CD4-positive, alpha-beta T cell treated with Interleukin-1 beta for 1 hour (primary cell): ENCODE data around the gene CDC45.
"Not testable (repeated sequence)": the region's sequence is repeated elsewhere in the genome, so short reads cannot be mapped to it uniquely, and the experiment has no call there.

Source experiments
- DNase-seq, 2 donors: peaks; one replicate each; pipeline ENCODE4 v3.0.0-alpha.2; 2020 to 2022

The CDC45 gene

DNA sequence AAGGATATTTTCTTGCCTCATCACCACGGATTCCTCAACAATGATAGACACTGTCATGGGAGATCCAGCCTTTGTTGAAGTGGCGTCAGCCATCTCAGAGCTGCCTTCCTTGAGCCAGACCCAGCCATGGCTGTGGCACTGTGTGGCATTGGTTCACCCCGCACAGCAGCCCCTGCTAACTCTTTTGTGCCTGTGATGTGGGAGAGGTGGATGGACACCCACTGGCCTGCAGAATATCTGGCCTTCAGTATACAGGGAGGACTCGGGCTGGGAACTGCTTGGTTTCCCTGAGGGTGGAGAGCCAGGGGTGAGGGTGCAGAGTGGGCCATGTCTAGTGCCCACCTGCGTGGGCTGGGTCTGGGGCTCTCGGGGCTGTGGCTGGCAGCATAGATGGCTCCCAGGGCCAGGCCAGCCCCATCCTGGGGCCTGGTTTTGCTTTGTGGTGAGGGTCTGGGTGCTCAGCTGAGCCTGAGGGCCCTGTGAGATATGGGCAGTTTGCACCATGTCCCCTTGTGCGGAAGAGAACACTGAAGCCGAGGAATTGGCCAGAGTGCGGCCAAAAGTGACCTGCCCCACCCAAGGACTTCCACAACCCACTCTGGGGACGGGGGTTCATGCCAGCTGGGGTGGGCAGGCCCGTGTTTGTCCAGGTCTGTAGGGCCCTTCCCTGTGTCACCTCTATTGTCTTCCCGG lies 38.3 kb downstream of the CDC45 start:
- no peak for DNase-seq

DNA sequence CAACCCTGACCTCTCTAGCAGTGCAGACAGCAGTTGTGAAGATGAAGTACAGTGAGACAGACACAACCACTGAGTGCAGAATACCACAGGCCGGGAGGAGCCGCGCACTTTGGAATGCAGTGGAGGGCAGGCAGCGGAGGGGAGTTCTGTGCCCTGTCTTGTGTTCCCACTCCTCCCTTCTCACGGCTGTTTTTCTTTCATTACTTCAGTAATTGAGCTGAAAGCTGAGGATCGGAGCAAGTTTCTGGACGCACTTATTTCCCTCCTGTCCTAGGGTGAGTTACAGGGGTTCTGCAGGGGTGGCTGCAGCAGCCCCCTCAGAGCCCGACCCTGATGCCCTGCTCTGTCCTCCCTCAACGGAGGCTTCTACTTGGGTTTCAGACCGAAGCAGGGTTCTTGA lies 38.9 kb downstream of the CDC45 start:
- DNase-seq = no peak

DNA sequence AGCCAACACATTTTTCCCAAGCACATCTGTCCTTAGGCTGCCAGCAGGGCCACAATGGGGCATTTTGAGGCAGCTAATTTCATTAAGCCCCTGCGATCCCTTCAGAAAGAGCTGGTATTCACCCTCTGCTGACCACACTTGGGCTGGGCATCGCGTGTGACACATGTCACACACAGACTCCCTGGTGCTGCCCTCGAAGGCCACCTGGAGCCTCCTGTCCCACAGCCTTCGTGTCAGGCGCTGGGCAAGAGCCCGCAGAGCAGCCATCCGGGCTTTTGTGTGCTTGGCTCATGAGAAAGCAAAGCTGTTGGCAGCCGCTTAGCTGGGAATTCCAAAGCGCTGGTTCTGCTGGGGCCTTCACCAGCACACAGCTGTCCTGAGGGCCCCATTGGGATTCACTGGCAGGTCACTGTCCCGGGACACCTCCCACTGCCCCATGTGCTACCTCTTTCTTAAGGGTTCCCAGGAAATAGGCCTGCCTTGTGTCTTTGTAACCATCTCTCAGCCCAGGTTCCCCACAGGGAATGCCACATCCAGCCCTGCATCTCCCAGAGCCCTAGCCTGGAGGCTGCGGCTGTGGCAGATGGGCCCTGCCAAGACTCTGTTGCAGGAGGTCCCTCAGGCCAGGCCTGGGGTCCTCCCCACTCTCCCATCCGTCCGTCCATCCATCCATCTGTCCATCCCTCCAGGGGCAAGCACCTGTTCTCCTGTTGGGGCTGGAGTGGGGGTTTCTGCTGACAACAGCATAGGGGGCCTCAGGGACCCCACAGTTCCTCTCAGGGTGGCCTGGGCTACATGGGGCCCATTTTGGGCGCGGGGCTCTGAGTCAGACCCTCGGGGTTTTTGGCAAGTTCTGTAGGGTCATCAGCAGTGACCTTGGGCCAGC lies 39.6 kb downstream of the CDC45 start:
- no peak for DNase-seq

DNA sequence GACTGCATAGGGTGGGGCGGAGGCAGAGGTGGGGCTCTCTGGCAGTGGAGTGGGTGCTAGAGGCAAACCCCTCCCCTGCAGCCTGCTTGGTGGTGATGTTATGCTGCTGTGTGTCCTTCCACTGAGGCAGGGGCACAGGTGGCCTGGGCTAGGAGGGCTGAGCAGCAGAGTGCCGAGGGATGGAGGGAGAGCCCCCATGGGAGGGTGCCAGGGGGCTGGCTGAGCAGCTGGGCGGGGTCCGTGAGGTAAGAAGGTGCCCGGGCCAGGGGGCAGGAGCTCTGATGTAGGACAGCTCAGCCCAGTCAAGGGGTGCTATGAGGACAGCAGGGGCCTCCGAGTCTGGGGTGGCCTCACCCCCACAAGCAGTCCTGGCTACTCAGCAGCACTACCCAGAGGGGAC lies 40.3 kb downstream of the CDC45 start:
- no peak for DNase-seq

DNA sequence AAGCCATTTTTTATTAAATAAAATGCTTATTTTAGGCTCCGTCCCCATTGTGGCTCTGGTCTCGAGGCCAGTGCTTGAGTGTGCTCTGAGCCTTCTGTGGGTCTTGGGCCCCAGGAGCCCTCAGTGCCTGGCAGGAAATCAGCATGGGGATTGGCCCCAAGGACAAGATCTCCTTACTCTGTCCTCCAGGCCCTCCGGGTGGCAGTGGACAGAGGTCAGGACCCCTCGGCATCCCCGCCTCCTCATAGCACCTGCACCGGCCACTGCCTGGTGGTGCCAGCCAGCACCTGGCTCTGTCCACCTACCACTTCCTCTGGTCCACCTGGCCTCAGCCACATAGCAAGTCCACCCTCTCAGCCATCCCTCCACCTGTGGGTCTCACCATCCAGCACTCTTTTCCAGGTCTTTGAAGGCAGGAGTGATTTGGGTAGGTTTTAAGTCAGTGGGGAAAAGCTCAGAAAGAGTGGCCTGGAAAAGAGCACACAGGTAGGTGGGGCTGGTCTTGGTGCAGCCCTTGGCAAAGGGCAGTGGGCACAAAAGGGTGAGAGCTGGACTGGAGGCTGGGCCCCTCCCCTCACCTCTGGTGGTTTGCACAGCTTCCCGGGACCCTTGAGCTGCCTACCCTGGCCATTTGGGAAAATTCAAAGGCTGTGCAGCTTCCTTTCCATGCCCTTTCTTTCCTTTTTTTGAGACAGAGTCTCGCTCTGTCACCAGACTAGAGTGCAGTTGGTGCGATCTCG lies 41.0 kb downstream of the CDC45 start:
- no peak for DNase-seq

DNA sequence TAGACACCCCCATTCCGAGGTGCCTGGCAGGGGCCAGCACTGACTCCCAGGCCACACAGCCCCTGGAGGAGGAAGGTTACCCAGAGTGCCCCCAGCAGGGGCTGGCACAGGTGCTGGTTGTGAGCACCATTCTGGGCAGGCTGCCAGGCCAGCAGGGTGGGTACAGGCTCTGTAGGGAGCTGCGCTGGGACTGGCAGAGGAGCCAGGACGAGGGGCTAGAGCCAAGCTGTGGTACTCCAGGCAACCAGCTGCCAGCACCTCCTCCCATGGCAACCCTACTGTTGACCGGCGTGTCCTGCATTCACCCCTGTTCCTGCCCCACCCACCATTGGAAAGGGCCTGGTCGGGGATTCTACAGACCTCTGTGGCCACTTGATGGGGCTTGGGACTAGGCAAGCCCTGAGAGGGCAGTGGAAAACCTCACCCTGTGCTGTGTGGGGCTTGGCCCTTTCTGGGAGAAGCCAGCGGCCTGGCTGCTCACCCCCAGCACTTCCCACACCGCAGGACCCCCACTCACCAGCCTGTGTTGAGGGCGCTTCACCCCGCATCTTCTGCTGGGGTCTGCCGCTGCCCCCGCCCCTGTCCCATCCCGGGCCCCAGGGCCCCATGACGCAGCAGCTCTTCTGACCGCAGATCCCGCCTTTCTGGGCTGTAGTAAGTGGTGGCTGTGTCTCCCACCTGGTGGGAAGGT lies 42.6 kb downstream of the CDC45 start:
- DNase-seq = no peak

DNA sequence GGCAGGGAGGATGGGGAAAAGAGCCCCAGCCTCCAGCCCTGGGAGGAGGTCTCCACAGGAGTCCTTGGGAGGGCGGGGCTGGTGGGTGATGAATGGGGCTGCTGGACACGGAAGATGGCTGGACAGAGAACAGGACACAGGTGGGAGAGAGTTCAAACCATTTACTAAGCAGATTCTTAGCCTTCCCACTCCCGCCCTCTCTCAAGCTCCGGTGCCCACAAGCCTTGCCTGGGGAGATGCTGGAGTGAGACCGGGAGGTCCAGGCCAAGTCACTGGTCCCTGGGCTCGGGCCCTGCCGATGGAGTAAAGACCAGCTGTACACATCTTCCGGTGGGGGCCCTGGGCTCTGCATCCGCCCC lies 43.1 kb downstream of the CDC45 start:
- no peak for DNase-seq

DNA sequence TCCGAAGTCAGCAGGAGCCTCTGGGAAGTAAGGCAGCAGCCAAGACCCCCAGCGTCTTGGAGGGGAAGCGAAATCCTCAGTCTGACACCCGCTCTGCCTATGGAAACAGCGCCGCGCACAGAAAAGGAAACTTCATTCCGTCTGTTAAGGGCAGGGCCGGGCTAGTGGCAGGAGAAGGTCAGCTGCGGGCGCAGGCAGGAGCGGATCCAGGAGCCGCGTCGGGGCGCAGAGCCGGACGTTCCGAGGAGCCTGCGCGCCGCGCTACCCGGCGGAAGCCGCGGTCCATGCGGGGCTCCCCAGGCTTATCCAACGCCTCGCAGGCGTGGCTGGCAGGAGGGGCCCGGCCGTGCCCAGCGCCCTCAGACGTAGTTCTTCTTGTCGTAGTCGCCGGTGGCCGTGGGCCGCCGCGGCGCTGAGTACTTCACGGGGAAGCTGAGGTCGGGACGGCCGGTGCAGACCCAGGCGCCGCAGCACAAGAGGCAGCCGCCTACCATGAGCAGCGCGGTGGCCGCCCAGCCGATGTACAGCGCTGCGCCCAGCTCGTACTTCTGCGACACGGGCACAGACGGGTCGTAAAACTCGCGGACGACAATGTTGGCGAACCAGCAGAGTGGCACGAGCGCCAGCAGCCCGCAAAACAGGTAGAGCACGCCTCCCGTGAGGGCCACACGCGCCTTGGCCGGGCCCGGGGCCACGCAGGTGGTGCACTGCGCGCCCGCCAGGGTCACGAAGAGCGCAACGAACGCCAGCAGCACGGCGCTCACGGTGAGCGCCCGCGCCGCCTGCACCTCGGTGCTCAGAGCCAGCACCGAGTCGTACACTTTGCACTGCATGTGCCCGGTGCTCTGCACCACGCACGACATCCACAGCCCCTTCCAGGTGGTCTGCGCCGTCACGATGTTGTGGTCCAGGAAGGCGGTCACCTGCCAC lies 43.8 kb downstream of the CDC45 start:
- no peak for DNase-seq

DNA sequence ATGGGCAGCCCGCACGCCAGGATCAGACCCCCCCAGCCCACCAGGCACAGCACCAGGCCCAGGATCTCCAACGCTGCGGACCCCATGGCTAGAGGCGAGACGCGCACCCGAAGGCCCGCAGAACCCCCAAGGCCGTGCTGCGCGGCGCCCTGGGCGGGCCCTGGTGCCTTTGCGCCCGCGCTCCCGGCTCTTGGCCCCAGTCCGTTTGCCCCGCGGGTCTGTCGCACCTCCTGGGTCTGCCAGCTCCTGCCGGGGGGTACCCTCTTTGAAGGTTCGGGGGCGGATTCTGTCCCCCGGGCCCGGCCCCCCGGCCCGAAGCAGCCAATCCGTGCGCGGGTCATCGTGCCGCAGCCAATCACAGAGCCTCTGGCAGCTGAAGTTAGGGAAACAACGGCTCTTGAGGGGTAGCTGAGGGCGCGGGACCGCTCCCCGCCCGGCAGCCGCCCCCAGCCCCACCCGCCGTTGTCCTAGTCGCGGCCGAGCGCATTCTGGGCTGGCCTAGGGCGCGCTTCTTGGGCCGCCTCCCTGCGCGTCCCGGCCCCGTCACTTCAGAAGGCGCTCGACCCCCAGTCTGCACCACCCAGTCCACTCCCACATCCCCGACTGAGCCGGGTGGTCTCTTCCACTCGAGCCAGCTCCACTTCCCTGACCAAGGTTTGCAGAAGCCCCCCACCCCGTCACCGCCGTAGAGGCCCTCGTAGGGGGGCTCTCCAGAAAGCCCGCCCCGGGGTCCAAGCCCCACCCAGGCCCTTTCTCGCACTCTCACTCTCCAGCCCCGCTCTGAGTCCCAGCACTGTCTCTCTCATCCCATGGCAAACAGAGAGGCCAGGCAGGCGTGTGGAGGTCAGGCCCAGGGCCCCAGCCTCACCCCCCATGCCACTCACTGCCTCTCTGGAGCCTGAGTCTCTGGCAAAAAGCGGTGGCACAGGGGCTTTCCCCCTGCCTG lies 44.7 kb downstream of the CDC45 start, which contains the start of gene CLDN5:
Gene CLDN5 (minus strand): TSS at position 241 of the 946 bp plus-strand sequence. CDS start 155 bp downstream, at position 86.
- no peak for DNase-seq

DNA sequence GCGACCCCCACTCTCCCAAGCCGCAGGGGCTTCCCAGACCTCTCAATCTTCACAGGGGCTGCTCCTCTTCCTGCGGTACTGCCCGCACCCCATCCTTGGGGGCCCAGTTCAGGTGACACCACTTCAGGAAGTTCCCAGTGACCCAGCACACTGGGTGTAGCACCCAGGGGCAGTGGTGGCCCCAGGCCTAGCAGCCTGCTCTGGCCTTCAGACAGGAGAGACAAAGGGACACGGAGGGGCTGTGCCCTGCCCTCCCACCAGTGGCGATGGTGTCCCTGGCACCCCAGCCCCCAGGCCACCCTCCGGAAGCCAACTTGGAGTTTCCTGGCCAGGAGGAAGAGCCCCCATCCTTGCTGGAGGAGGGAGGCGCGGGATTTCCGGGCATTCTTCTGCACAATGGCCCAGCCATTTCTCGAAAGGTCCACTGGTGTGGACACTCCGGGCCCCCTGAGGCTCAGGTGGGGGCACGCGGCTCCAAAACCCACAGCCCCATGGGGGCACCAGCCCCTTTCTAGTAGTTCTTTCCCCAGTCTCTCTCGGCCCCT lies 45.5 kb downstream of the CDC45 start:
- no peak for DNase-seq

DNA sequence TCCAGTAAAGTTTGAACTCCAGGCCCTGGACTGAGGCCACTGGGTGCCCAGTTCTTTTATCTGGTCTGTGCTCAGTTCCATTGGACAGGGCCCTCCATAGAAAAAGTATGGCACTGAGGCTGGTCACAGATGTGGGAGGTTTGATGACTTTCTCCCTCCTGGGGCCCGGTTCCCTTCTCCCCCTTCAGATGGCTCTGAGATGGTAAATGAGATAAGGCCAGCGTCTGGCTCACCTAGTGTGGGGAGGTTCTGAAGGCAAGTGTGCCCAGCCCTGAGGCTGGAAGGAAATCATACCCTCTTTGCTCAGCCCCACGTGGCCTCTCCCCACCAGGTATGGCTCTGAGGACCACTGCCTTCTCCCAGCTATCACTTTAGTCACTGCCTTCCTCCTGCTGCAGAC lies 45.9 kb downstream of the CDC45 start:
- no peak for DNase-seq

DNA sequence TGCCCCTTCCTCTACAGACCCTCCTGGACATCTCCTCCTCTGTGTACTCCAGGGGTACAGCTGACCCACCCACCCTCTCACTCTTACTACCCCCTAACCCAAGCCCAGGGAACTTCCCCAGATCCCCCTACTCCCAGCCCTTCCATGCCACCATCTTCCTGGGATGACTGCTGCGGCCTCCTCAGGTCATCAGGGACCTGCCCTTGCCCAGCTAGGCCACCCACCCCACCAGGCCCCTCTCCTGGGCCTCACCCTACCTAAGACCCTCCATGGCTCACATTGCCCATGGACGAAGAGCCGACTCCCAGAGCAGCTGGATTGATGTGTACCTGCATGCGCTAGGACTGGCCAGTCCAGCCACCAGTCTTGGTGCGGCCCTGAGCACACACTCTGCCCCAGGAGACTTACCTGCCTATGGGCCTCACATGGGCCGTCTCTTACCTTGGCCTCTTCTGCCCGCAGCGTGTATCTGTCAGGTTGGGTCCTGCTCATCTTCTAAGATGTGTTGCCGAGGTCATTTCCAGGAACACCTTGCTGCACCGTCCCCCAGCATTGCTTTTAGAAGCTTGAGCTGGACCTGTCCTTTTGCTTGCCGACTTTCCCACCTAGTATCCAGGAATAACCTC lies 46.5 kb downstream of the CDC45 start:
- DNase-seq = no peak

DNA sequence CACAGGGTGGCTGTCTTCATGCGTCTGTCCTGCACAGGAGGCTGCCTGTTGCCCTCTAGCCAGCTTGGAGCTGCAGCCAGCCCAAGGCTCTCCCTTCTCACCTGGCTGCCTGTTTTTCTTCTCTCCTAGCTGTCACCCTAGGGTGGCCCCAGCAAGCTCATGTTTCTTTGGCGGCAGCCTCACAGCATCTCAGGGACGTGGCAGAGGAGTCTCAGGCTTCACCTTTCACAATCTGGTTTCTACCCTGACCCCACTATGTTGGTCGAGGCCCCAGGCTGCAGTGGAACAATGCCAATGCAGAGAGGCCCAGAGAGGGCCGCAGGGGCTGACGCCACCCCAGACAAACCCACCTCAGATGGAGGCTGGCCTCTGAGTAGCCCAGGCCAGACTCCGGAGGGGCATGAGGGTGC lies 47.0 kb downstream of the CDC45 start:
- no peak for DNase-seq

DNA sequence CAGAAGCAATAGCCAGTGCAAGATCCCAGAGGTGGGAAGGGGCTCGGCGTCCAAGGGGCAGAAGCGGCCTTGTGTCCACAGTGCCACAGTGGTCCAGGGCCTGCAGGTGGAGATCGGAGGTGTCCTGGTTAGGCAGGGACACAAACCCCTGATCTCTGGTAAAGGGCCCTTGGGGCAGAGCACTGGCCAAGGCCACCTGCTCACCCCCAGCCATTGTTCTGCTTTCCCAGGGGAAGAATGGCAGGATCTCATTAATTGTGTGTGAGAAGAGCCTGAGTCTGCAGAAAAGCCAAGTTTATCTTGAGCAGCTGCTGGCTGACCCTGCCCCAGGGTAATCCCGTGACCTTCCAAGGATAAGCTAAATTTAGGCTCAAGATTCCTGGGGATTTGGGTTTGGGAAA lies 47.6 kb downstream of the CDC45 start:
- DNase-seq = no peak

DNA sequence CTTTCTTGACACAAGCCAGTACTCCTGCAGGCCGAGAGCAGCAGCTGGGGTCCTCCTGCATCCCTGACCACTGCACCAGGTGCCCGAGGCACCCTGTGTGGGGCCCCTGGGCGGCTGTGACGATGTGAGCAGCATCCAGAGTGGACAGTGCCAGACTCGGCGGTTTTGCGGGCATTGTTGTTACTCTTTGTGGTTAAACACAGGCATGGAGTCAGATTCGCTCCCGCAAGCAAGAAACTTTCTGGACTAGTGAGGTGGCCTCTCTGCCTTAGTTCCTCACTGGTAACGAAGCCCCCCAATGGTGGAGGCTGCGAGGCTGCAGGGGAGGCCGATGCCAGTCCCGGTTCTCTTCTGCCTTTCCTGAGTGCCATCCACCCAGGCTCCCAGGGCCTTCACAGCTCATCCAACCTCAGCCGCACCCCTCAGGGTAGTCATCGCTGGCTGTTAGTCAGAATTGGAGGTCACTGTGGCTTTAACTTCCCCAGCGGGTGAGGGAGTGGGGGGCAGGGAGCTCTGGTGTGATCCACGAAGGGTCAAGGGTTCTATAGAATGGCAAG lies 48.2 kb downstream of the CDC45 start:
- DNase-seq = no peak

DNA sequence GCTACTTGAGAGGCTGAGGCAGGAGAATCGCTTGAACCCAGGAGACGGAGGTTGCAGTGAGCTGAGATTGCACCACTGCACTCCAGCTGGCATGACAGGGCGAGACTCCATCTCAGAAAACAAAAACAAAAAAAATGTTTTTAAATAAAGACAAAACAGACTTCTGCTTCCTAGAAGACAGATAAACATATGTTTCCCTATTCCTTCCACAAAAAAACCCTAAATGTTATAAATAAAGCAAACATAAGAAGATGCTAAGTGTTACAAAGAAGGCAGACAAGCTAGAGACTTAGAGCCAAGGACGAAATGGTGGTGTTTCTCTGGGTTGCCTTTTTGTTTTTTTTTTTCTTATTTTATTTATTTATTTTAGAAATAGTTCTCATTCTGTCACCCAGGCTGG lies 50.1 kb downstream of the CDC45 start:
- DNase-seq = no peak

DNA sequence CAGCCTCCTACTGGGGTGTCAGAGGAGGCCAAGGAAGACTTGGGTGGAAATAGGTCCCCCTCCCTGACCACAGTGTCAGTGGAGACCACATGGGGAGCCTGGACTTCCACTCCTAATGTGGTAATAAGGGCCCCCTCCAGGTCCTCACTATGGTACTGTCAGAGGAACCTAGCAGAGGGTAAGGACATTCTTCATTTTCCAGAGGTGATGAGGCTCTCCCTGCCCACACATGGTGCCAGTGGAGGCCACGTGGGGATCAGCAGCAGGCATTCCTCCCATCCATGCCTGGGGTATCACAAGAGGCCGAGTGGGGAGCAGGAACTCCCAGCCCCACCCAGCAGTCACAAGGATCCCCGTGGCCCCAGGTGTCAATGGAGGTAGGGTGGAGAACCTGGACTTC lies 51.0 kb downstream of the CDC45 start:
- no peak for DNase-seq

DNA sequence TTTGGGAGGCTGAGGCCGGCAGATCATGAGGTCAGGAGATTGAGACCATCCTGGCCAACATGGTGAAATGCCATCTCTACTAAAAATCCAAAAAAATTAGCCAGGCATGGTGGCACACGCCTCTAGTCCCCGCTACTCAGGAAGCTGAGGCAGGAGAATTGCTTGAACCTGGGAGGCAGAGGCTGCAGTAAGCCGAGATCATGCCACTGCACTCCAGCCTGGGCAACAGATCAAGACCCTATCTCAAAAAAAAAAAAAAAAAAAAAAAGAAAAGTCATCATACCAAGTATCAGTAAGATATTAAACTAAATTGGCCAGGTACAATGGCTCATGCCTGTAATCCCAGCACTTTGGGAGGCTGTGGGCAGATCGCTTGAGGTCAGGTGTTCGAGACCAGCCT lies 51.6 kb downstream of the CDC45 start:
- DNase-seq = not testable (repeated sequence)

DNA sequence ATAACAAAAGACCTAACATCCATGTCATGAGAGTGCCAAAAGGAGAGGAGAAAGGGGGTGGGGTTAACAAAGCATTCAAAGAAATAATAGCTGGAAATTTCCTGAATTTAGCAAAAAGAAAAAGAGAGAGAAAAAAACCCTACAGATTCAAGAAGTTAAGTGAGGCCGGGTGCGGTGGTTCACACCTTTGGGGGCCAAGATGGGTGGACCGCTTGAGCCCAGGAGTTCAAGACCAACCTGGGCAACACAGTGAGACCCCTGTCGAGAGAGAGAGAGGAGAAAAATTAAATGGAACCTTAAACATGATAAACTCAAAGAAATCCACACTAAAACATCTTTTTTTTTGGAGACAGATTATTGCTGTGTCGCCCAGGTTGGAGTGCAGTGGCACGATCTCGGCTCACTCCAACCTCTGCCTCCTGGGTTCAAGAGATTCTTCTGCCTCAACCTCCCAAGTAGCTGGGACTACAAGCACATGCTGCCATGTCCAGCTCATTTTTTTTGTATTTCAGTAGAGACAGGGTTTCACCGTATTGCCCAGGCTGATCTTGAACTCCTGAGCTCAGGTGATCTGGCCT lies 53.4 kb downstream of the CDC45 start:
- DNase-seq = no peak
